Right atrium auricular region (tissue), 2 donors: ENCODE data around the gene MYZAP. TPM values are rescaled to one million over a fixed set of nuclear protein-coding genes. Genes with fewer than 3 reads are reported as not detected.

Experiments
- DNase-seq: peaks from one replicate; pipeline ENCODE4 v3.0.0-alpha.2; 2019; ENCODE audit warnings: low spot score
- H3K27ac ChIP-seq, 2 donors: fragments of 200-600 bp; sonication (generic); 1 replicate in 1 of 2; 2 replicates in 1 of 2; pipeline ENCODE4 v1.5.1; 2016 to 2019
- H3K27me3 ChIP-seq, 2 donors: fragments of 200-600 bp; sonication (generic); one replicate each; pipeline versions ENCODE4 v1.5.1 to v1.6.0; 2017 to 2019
- H3K36me3 ChIP-seq: fragments of 200-600 bp; sonication (generic); one replicate; pipeline ENCODE4 v1.5.1; 2016
- H3K4me1 ChIP-seq, 2 donors: fragments of 200-600 bp; sonication (generic); one replicate each; pipeline versions ENCODE4 v1.5.1 to v1.6.0; 2017 to 2019
- H3K4me3 ChIP-seq, 2 donors: fragments of 200-600 bp; sonication (generic); 1 replicate in 1 of 2; 2 replicates in 1 of 2; pipeline ENCODE4 v1.5.1; 2017 to 2019; ENCODE audit warnings: mild to moderate bottlenecking in 1 of 2, moderate library complexity in 1 of 2
- H3K9me3 ChIP-seq, 2 donors: fragments of 200-600 bp; sonication (generic); one replicate each; pipeline ENCODE4 v1.5.1; 2019
- CTCF ChIP-seq, 2 donors: fragments of 200-600 bp; sonication (generic); IDR thresholded peaks; one replicate each; pipeline ENCODE4 v1.5.1; 2019; ENCODE audit warnings: antibody characterized with exemption in 2 of 2
- total RNA-seq, 2 donors: library from RNA; depleted of rRNA; stranded (reverse); fragments of >200 nt; gene quantifications; one replicate each; pipeline ENCODE4 v1.1.0, GENCODE V29; 2016

The MYZAP gene
- total RNA-seq, 2 donors from 2014 or later: 305 to 491 TPM

GRCh38 chr15:57654153-57654852, 62.6 kb downstream of the MYZAP start:
- no peak for TF ChIP-seq CTCF (IDR thresholded peaks at IDR 0.05)
- Histone ChIP-seq H3K4me3 (no peak overlapping the region), H3K9me3 (no peaks in the 10 kb centered on the region), H3K36me3 (peaks cover 23% of the 10 kb centered on the region), H3K27me3 (no peaks in the 10 kb centered on the region), H3K27ac (peak overlapping the region; percentile 44 to 63), H3K4me1 (peaks cover 0 to 27% of the 10 kb centered on the region in 2 donors)
- DNase-seq: no peak

DNA sequence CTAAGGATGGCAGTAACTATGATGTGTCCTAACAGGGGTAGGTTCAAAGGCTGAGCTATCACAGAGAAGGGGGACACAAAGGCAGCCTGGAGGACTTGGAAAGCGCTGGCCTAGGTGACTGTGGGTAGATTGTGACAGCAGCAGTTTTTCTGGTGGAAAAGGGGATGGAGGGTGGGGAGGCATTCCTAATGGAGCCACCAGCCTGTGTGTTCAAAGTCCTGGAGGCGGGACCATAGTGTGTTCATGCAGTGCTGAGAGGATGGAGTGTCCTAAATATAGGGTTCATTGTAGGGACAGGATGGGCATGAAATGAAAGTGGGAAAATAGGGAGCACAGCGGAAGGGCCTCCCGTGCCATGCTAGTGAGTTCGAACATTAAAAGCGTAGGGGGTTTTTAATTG, 63.3 kb downstream of the MYZAP start:
- Histone ChIP-seq H3K4me3 (no peak overlapping the region), H3K4me1 (peaks cover 0 to 24% of the 10 kb centered on the region in 2 donors), H3K27ac (peak overlapping the region; percentile 44 to 63), H3K36me3 (peaks cover 28% of the 10 kb centered on the region), H3K27me3 (no peaks in the 10 kb centered on the region), H3K9me3 (no peaks in the 10 kb centered on the region)
- TF ChIP-seq CTCF (IDR thresholded peaks at IDR 0.05): no peak
- DNase-seq: no peak

DNA sequence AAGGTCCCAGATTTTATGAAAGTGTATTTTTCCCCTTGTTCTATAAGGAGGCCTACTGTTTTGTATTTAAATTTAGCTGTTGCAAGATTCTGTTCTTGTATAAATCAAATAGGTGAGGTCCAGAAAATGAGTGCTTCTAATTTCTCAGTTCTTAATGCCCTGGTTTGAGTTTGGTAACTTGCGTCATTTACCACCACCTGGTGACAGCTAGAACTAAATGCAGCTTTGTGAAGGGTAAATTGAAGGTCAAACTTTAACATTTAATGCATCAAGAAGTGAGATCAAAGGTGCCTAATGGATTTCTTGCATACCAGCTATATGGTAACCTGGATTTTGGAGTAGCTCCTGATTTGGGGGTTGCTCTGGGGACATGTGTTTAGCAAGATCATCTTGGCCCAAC, 64.1 kb downstream of the MYZAP start:
- Histone ChIP-seq H3K36me3 (peaks cover 28% of the 10 kb centered on the region), H3K27me3 (no peaks in the 10 kb centered on the region), H3K27ac (peak overlapping the region; percentile 44 to 63), H3K4me1 (peaks cover 0 to 16% of the 10 kb centered on the region in 2 donors), H3K9me3 (no peaks in the 10 kb centered on the region), H3K4me3 (no peak overlapping the region)
- TF ChIP-seq CTCF (IDR thresholded peaks at IDR 0.05): peak in 1 of 2 donors; percentile 17
- no peak for DNase-seq

GRCh38 chr15:57656434-57656833, 64.7 kb downstream of the MYZAP start:
- H3K27ac ChIP-seq: peak overlapping the region; percentile 44 to 63
- H3K4me1 ChIP-seq: peaks cover 0 to 10% of the 10 kb centered on the region in 2 donors

DNA sequence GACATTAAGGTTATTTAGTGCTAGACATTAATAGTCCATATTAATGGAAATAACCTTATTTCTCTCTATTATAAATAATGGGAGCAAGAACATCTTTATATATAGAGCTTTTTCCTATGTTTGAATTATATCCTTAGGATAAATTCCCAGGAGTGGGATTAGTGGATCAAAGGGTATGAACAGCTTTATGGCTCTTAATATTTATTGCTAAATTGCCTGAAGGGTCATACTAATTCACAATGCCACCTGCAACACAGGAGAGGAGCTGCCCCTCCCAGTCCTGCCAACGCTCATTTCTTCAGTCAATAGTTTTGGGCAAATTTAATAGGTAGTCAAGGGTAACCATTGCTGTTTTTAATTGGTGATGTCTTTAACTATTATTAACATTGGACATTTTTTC, 65.9 kb downstream of the MYZAP start:
- no peak overlapping the region for H3K27ac ChIP-seq
- TF ChIP-seq CTCF (IDR thresholded peaks at IDR 0.05): no peak
- H3K36me3 ChIP-seq: peaks cover 33% of the 10 kb centered on the region
- DNase-seq: no peak
- no peak overlapping the region for H3K4me3 ChIP-seq
- no peaks in the 10 kb centered on the region for H3K27me3 ChIP-seq
- no peaks in the 10 kb centered on the region for H3K9me3 ChIP-seq
- H3K4me1 ChIP-seq: peaks cover 0 to 18% of the 10 kb centered on the region in 2 donors

More at GRCh38 chr15:57656434-57656833, 64.7 kb downstream of the MYZAP start:
- Histone ChIP-seq H3K36me3 (peaks cover 28% of the 10 kb centered on the region), H3K27me3 (no peaks in the 10 kb centered on the region), H3K9me3 (no peaks in the 10 kb centered on the region), H3K4me3 (no peak overlapping the region)
- no peak for DNase-seq
- no peak for TF ChIP-seq CTCF (IDR thresholded peaks at IDR 0.05)
